ENCODE data around the gene MLH3.
"Not testable (repeated sequence)": the region's sequence is repeated elsewhere in the genome, so short reads cannot be mapped to it uniquely, and the experiment has no call there.

MLH3 gene

DNA sequence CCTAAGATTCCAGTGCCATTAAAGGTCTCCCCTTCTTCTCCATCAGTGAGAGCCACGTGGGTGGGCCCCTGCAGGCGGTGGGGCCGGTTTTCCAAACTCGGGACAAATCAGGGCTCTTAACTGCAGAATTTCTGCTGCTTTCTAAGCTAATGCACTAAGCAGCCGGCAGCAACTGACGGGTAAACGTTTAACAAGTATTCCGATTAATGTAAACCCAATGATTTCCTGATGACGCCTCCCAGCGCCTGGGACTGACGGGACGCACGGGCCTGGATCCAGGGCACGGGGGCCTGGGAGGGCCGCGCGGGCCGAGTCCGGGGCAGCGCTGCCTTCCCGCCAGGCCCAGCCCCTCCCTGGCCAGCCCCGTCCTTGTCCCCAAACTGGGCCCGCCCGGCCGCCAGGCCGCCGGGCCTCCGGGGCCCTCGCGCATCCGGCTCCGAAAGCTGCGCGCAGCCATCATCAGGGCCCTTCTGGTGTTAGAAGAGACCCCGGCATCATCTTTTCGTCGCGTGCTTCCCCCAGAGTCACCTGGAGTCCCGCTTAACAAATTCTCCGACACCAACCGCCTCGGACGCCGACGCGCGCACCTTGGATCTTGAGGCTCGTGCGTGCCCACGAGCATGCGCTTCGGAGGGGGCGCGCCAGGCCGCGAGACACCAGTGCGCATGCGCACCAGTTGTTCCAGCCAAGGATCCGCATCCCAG lies at the start of gene MLH3:
MLH3 (minus strand) TSS at position 616 of the 704 bp plus-strand sequence. CDS start 1,812 bp downstream, outside the sequence.
- DNase-seq = peak; percentile 90

DNA sequence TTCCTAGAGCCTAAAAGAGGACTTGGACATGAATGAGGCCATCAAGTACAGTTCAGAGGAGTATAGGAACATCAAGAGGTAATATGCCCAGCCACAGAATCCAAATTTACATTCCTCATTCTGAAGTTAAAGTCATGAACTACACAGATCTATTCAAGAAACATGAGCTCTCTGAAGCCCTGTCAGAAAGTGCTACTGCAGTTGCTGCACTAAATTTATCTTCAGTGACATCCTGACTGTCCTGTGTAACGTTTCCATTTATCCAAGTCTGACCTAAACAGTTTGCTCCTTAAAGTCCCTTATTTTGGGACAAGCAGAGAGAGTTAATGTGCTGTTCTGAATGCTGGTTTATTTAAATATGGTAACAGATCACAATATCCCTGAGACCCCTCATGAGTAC lies 47.4 kb upstream of the MLH3 start:
- no peak for DNase-seq

DNA sequence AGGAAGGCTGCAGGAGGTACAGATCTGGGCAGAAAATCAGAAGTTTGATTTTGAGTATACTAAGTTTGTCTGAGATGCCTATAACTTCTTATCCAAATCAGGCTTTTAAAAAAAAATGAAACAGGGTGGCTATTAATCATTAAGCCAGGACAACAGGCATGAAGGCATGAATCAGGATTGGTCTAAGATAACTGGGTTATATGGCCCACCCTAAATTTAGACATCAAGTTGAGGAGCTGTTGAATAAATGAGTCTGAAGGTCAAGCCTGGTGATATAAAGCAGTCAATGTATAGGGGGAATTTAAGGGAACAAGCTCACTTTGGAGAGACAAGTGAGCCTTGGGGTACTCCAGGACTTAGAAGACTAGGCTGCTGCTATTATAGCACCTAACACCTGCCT lies 46.9 kb upstream of the MLH3 start:
- DNase-seq = no peak

DNA sequence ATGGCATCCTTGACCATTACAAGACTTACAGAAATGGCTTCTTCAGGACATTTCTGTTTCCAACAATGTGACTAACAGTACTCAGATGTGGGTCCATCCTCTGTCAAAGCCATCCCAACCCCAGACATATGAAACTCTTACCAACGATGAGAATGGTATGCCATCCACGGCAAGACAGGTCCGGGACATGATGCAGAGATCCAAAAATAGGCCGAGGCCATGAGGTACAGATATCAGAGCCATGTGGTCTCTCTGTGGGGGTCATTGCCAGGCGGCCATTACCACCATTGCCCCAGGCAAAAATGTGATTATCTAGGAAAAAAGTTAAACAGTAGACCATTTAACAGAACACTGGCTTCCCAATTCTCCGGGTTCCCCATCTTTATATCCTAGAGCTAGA lies 45.7 kb upstream of the MLH3 start:
- DNase-seq = no peak

DNA sequence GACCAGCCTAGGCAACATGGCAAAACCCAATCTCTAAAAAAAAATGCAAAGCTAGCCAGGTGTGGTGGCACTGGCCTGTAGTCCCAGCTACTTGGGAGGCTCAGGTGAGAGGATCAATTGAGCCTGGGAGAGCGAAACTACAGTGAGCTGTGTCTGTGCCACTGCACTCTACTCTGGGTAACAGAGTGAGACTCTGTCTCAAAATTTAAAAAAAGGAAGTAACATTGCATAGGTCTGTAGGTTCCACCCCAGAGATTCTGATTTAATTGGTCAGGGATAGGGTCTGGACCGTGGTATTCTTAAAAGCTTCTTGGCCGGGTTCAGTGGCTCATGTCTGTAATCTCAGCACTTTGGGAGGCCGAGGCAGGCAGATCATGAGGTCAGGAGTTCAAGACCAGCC lies 44.4 kb upstream of the MLH3 start:
- DNase-seq = no peak

DNA sequence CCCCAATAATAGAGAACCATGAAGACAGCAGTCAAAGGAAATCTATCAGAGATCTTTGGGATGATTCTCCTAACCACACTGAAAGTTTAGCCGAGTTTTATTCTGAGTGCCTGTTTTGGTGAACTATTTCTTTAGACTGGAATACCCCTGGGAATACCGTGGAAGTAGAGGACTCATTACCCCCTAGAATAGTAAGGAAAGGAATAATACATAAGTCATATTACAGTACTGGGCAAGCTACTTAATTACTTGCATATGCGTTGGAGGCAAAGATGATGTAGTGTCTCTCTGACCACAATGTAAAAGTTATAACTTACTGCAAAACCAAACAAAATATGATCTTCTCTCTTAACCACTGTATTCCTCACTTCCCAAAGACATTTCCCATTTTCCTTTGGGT lies 43.6 kb upstream of the MLH3 start:
- DNase-seq = no peak

DNA sequence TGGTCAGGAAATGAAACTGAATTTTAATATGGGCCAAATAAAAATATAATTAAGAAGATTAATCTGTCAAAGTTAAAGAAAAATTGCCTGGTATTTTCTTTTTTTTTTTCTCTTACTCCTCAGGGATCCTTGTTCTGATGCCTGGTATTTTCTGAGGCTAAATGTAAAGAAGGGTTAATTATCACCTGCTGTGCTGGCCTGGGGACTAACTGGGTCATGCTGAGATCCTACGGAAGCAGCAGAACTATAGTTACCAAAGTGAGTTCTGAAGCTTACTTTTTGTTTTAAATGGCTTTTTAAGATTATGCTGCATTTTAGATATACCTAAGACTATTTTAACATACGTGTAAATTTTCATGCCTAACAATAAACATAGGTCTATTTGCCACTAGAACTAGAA lies 41.4 kb upstream of the MLH3 start:
- DNase-seq = no peak

DNA sequence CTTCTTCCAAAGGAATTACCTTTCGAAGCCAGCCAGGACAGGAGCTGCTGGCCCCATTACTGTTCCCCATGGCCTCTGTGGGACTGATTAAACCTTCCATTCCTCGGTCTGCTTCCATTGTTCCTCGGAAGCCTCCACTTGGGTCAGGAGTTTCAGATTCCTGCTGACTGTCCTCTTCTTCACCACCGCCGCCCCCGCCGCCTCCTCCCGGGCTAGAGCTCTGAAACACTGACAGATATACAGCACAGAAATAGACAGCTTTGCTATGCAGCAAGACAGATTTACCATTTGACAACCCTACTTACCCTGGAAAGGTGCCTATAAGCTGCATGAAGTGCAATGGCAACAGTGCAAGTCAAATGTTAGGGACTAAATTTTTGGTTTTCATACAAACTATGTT lies 40.0 kb upstream of the MLH3 start:
- no peak for DNase-seq

DNA sequence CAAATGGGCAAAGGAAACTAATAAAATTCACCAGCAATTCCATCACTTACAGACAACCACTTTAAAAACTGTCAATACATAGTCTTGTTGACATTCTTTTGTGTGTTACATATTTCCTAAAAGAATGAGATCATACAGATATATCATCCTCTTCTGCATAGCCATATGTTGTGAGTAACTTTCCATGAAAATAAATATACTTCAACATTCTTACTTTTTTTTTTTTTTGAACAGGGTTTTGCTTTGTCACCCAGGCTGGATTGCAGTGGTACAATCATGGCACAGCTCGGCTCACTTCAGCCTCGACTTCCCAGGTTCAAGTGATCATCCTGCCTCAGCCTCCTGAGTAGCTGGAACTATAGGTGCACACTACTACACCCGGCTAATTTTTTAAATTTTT lies 39.1 kb upstream of the MLH3 start:
- no peak for DNase-seq

DNA sequence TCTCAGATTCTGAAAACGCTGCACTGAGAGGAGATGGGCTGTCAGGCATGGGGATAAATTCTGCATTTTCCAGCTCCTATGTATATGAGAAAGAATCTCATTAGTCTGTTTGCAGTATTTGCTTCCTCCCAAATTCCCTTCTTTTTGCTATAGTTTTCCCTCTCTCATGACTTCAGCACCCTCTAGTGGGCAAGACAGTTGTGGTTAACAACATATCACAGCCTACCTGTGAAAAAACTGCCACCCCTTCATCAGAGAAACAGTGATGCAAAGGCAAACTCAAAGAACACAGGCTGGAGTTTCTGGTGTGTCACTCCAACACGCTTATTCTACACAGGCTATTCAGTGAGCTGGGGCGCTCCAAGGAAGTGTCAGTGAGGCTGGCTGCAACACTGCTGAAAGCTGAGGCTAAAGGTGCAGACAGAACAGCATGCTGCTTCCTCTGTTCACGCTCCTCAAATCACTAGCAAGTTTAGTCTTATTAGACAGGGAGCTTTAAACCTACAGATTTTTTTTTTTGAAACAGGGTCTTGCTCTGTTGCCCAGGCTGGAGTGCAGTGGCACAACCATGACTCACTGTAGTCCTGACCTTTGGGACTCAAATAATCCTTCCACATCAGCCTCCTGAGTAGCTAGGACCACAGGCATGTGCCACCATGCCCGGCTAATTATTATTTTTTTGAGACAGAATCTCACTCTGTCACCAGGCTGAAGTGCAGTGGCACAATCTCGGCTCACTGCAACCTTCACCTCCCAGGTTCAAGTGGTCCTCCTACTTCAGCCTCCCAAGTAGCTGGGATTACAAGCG lies 37.5 kb upstream of the MLH3 start:
- peak; percentile 53 for DNase-seq

DNA sequence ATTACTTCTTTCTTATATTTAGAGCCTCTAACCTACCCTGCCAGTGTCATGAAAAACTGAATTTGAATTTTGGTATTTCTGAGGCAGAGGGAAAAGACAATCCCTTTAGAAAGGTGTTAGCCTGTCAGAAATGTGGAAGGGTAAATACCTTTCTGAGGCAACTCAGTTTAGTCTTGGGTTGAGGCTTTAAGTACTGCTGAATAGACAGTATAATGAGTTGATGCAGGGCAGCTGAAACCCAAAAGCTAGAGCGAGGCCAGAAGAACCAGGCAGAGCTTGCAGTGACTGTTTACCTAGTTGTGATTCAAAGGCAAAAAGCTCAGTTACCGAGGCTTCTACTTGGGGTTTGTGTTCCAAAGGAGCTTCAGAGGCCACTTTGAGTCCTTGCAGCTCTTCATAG lies 36.9 kb upstream of the MLH3 start:
- no peak for DNase-seq

DNA sequence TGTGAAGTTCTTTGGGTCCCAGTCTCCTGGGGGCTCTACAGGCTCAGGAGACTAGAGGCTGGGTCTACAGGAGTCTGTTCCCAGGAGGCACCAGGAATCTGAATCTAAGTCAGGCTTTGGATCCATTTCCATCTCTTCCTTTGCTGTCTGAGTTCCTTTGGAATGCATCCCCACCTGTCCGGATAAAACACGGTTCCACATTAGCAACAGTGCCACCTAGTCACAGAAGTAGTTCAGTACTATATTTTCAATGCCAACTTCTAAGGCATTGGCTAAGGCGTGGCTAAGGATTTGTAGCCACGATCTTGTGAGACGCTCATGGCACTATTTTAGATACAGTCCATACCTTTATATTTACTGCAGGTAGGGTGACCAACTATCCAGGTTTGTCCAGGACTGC lies 33.2 kb upstream of the MLH3 start:
- no peak for DNase-seq

DNA sequence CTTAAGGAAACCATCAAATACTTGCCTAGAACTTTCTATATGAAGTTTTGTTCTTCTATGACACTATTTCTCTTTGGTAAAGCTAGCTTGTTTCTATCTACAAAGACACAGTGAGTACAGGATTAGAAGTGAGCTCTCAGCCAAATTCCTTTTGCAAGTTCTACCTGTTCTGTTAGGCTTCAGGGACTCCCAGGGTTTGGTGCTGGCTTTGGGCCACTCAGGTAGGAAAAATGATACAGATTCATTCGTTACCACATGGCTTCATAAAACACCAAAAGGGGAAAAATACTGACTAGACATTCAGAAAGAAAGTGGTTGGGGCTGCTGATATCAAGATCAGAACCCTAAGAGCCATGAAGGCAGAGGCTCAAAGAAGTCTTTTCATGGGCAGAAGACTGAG lies 32.0 kb upstream of the MLH3 start:
- no peak for DNase-seq

DNA sequence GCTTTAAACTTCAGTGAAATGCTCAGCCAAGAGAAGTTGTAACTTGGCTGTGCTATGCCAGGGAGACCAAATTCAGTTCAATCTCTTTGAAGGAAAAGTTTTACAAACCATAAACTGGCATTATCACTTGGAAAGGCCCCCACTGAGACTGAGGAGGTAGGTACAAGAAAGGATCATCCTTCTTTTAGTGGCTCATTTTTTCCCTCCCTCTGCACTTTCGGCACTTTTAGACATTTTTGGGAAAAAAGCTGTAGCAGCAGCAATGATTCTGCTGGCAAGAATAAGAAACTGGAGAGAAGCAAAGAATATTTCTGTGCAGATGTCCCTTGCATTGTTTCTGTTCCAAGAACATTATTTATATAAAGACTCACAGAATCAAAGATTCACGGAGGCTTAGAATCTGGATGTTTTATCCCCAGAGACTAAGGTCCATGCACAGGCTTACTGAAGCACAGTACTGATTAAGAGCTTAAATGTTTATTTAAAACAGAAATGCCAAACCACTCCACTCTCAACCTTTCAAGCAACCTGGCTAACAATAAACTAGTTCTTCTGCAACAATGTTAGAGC lies 30.5 kb upstream of the MLH3 start:
- DNase-seq = no peak

DNA sequence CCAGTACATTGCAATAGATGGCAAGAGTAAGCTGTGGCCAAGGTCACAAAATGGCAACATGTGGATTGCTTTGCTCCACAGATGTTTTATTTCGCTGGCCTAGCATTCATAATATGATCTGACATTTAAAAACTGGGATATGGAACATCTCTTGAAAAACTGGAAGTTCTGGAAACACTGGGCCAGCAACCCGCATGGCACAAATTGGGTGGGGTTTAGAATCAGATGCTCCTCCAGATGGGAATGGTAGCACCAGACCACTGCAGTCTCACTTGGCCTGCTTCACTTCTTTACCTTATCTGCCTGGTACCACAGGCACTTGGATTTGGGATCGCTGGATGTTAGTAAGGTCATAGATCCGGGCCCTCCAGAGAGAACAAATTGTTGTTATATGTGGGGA lies 28.3 kb upstream of the MLH3 start:
- DNase-seq = no peak

DNA sequence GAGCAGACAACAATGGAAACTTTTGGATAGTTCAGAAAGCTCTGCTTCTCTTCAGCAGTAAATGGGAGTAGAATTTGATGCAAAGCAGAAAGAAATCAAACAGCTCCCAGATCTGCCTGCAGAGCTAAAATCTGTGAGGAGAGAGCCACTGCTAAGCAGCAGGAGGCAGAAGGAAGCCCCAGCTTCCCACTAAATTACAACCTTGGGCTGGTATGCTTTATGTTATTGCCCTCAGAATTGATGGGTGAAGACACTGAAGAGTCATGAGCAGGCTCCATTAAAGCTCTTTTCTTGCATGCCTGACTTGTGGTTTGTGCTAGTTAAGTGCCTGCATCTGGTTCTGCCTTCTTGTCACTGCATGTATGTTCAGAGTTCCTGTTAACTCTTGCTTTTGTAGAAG lies 26.5 kb upstream of the MLH3 start:
- DNase-seq = no peak

DNA sequence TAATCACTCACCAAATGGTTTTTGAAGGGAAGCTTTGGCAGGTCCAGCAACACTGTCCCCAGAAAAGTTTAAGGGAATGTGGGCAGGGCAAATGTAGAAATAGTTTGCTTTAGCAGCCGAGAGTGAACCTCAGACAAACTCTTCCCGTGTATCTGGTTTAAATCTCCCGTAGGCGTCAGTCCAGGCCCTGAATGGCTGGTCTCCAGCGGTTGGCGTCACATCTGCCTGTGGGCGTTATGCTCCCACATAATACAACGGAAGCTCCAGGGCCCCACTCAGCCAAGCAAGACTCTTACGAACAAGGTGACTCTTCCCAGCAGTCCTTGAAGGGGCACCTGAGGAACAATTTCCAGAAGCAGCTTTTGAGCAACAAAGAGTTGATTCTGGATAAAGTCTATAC lies 19.1 kb upstream of the MLH3 start:
- no peak for DNase-seq

DNA sequence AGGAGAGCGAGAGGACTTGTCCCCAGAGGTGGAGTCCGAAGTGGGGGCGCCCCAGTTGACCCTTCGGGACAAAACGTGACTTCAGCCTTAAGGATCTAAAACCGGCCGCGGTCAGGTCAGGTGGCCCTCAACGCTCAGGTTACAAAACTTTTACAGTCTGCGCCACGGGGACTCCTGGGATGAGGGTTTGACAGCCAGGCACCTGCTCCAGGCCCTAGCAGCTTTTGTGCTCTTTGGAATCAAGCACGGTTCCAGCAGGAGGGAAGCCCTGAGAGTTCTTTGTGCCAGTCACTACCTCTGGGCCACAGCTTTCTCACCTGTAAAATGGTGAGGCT lies 18.5 kb upstream of the MLH3 start:
- peak; percentile 56 for DNase-seq

DNA sequence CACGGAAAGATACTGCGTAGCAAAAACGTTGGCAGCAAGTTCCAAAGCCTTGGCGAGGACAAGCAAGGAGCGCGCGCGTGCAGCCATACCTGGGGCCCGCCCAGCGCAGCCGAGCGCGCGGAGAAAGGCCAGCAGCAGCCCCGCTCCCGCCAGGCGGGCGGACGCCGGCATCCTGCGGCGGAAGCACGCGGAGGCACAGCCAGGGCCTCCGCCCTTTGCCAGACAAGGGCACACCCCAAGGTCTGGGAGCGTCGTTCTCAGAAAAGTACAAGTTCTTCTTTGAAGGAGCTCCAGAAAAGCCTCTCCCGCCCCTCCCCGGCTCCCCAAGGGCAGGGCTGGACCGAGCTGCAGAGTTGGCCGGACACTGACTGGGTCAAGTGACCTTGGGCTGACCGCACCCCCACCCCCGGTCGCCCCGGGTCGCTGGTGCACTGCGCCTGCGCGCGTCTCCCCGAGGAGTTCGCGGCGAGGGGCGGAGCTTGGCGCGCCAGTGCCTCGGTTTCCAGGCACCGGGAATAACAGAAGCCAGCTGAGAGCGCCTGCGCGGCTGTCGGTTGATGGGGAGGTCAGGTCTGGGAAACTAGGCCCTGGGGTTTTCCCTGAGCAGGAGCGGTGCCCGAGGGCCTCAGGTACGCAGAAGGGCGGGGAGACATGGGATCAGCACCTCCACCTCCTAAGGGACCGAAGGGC lies 18.0 kb upstream of the MLH3 start, which contains the start of gene ZC2HC1C:
ZC2HC1C (plus strand) TSS at position 521 of the 690 bp plus-strand sequence. CDS start 933 bp downstream, outside the sequence.
- DNase-seq = peak; percentile 96

DNA sequence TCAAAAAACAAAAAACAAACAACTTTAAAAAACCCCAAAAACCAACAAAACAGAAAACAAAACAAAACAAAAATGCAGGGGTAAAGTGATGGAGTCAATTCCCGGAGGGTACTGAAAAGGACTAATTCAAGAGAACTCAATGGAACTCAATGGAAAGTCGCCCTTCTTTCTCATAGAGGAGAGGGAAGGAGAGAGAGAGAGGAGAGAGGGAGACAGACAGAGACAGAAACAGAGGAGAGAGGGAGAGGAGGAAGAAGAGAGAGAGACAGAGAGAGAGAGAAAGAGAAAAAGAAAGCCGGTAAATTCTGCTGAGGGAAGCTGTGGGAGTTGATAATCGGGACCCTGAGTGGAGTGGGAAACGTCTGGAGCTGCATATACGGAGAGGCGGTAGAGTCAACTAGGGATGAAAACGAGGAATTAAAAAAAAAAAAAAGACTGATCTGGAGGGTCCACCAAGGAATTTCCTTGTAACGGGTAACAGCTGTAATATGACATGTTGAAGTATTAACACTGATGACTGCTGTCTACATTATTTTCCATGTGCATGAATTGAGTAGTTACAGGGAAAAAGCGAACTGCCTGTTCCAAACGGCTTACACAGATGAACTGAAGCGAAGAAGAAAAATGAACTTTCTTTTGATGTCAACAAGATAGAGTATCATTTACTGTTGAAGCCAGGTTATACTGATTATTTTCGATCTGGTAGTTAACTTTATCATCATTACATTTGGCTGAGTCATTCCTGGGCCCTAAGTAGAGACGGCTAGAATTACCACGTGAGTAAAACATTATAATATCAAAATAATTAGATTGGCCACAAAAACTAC lies 17.2 kb upstream of the MLH3 start:
- no peak for DNase-seq

DNA sequence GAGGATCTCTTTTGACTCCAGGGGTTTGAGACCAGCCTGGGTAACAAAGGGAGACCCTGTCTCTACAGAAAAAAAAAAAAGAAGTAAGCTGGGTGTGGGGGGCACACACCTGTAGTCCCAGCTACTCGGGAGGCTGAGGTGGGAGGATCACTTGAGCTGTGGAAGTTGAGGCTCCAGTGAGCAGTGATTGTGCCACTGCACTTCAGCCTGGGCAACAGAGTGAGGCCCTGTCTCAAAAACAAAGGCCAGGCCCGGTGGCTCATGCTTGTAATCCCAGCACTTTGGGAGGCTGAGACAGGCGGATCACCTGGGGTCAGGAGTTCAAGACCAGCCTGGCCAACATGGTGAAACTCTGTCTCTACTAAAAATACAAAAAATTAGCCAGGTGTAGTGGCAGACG lies 16.5 kb upstream of the MLH3 start:
- not testable (repeated sequence) for DNase-seq

DNA sequence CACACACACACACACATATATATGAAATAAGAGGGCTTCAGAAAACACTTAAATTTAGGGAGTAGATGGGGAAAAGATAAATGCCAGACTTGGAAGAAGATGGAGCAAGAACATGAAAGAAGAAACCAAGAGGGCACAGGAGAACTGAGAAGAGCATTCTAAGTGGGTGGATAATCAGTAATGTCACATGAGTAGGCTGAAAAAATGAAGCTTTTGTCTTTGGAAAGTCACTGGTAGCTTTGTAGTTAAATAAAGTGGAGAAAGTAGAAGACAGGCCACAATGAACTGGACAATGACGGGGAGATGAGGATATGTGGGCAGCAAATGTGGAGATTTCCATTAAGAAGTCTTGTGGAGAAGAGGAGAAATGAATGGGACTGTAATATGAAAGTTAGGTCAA lies 15.9 kb upstream of the MLH3 start:
- no peak for DNase-seq

DNA sequence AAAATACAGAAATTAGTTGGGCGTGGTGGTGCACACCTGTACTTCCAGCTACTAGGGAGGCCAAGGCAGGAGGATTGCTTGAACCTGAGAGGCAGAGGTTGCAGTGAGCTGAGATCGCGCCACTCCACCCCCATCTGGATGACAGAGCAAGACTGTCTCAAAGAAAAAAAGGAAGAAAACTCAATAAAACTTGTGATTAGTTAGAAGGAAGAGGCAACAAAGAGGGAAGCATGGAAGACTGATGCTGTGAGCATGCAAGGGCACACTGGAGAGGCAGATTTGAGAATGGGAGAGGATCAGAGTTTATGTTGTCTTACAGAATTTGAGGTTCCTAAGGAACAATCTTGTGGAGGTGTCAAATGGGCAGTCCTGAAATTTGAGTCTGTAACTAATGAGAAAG lies 15.4 kb upstream of the MLH3 start:
- DNase-seq = no peak
